DOHH2 (cell line): ENCODE results near the gene E2F6.

ENCODE experiments used
- H3F3A ChIP-seq: fragments of 200-600 bp; sonication (generic), shearing (Covaris generic); 2 replicates; pipeline ENCODE4 v1.6.0; 2016; ENCODE audit warnings: antibody characterized with exemption, mild to moderate bottlenecking; ENCODE audit not compliant: control insufficient read depth, insufficient read depth
- H3K27ac ChIP-seq: fragments of 200-600 bp; sonication (generic); 2 replicates; pipeline ENCODE4 v1.5.1; 2014; ENCODE audit warnings: low read depth, mild to moderate bottlenecking, low read length, moderate library complexity
- H3K27me3 ChIP-seq: fragments of 200-600 bp; sonication (generic); 2 replicates; pipeline ENCODE4 v1.6.1; 2014; ENCODE audit warnings: mild to moderate bottlenecking, low read length, mixed read lengths; ENCODE audit not compliant: control insufficient read depth
- H3K36me3 ChIP-seq: fragments of 200-600 bp; sonication (generic); 2 replicates; pipeline ENCODE4 v1.6.1; 2014; ENCODE audit warnings: mild to moderate bottlenecking, low read length, moderate library complexity, mixed read lengths; ENCODE audit not compliant: control insufficient read depth
- H3K4me1 ChIP-seq: fragments of 200-600 bp; sonication (generic); 2 replicates; pipeline ENCODE4 v1.6.1; 2014; ENCODE audit warnings: mild to moderate bottlenecking, low read length, mixed read lengths; ENCODE audit not compliant: control insufficient read depth
- H3K4me2 ChIP-seq: fragments of 200-600 bp; sonication (generic); 2 replicates; pipeline ENCODE4 v1.6.0; 2014; ENCODE audit warnings: mild to moderate bottlenecking, low read length, moderate library complexity
- H3K4me3 ChIP-seq: fragments of 200-600 bp; sonication (generic); 2 replicates; pipeline ENCODE4 v1.5.1; 2014; ENCODE audit warnings: mild to moderate bottlenecking, low read length, mixed read lengths
- H3K79me2 ChIP-seq: fragments of 200-600 bp; sonication (generic); 2 replicates; pipeline ENCODE4 v1.6.1; 2014; ENCODE audit warnings: mild to moderate bottlenecking, low read length, mixed read lengths; ENCODE audit not compliant: control insufficient read depth
- H3K9me2 ChIP-seq: fragments of 200-600 bp; sonication (generic); replicated peaks from 2 replicates; pipeline ENCODE4 v1.6.1; 2014; ENCODE audit warnings: mild to moderate bottlenecking, low read length, mixed read lengths; ENCODE audit not compliant: control insufficient read depth
- H3K9me3 ChIP-seq: fragments of 200-600 bp; sonication (generic); 2 replicates; pipeline ENCODE4 v1.6.1; 2014; ENCODE audit warnings: antibody characterized with exemption, low read length, mixed read lengths; ENCODE audit not compliant: control insufficient read depth, insufficient read depth
- H4K20me1 ChIP-seq: fragments of 200-600 bp; sonication (generic); 2 replicates; pipeline ENCODE4 v1.6.0; 2014; ENCODE audit warnings: low read depth, mild to moderate bottlenecking, antibody characterized with exemption, low read length, moderate library complexity; ENCODE audit not compliant: control insufficient read depth, insufficient read depth
- EZH2phosphoT487 ChIP-seq: fragments of 200-600 bp; sonication (generic); IDR thresholded peaks from 2 replicates; pipeline ENCODE4 v1.6.1; 2017; ENCODE audit warnings: borderline replicate concordance, mild to moderate bottlenecking, antibody characterized with exemption, low read length, moderate library complexity, mixed read lengths
- TF ChIP-seq, protein P1 (sequence below): fragments of 200-600 bp; sonication (generic); IDR thresholded peaks from one replicate; pipeline ENCODE4 v1.5.1; 2014; ENCODE audit warnings: antibody characterized with exemption, mild to moderate bottlenecking, low read depth, low read length; ENCODE audit not compliant: poor library complexity, severe bottlenecking

Gene E2F6

DNA sequence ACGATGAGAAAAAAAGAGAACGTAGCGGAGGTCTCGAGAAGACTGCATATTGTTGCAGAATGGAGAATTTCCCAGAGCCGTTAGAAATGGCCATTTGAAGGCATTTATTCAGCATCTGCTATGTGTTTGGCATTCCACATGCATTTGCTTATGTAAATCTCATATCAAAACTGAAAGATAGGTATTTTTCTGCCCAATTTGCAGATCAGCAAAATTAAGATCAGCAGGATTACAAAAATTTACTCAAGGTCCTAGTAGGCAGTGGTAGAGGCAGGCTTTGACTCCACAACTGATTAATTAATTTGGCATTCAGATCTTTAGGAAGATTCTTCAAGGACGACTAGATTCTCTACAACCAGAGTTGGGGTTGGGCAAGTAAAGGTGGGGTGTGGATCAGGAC, 1.8 kb upstream of the E2F6 start:
- Histone ChIP-seq H3K4me3 (no peak overlapping the region), H3K27ac (no peak overlapping the region), H3K79me2 (peaks cover 37% of the 10 kb centered on the region), H4K20me1 (no peaks in the 10 kb centered on the region), H3K9me2 (no peaks in the 10 kb centered on the region), H3K4me1 (peaks cover 26% of the 10 kb centered on the region), H3K36me3 (peaks cover 7% of the 10 kb centered on the region; the same call in 1 of the 2 replicates), H3K27me3 (no peaks in the 10 kb centered on the region), H3K4me2 (no peak overlapping the region), H3K9me3 (no peaks in the 10 kb centered on the region), H3F3A (no peaks in the 10 kb centered on the region)
- TF ChIP-seq EZH2phosphoT487: no peak
- TF ChIP-seq, protein P1, sequence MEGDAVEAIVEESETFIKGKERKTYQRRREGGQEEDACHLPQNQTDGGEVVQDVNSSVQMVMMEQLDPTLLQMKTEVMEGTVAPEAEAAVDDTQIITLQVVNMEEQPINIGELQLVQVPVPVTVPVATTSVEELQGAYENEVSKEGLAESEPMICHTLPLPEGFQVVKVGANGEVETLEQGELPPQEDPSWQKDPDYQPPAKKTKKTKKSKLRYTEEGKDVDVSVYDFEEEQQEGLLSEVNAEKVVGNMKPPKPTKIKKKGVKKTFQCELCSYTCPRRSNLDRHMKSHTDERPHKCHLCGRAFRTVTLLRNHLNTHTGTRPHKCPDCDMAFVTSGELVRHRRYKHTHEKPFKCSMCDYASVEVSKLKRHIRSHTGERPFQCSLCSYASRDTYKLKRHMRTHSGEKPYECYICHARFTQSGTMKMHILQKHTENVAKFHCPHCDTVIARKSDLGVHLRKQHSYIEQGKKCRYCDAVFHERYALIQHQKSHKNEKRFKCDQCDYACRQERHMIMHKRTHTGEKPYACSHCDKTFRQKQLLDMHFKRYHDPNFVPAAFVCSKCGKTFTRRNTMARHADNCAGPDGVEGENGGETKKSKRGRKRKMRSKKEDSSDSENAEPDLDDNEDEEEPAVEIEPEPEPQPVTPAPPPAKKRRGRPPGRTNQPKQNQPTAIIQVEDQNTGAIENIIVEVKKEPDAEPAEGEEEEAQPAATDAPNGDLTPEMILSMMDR: no peak

DNA sequence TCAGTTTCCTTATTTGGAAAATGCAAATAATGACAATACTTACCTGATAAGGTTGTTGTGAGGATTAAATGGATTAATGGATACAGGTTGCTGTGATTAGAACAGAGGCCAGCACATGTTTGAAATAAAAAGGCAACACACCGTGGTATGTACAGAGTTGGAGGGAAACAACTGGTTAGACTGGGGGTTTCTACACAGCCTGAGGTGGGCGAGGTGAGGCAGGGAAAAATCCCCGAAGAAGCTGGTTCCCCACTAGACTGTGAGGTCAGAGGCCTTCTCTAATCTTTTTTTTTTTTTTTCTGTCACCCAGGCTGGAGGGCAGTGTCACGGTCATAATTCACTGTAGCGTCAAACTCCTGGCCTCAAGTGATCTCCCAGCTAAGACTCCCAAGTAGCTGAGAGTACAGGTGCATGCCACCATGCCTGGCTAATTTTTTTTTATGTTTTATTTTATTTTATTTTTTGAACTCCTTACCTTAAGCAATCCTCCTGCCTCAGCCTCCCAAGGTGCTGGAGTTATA, 1.2 kb upstream of the E2F6 start:
- Histone ChIP-seq H3K27ac (no peak overlapping the region), H3K4me1 (peaks cover 26% of the 10 kb centered on the region), H3F3A (no peaks in the 10 kb centered on the region), H3K9me2 (no peaks in the 10 kb centered on the region), H3K27me3 (no peaks in the 10 kb centered on the region), H3K4me3 (peak overlapping the region; percentile 72), H3K4me2 (peak overlapping the region; percentile 78), H4K20me1 (no peaks in the 10 kb centered on the region), H3K9me3 (no peaks in the 10 kb centered on the region), H3K79me2 (peaks cover 43% of the 10 kb centered on the region), H3K36me3 (peaks cover 7% of the 10 kb centered on the region; the same call in 1 of the 2 replicates)
- TF ChIP-seq EZH2phosphoT487: no peak
- TF ChIP-seq, protein P1: no peak

DNA sequence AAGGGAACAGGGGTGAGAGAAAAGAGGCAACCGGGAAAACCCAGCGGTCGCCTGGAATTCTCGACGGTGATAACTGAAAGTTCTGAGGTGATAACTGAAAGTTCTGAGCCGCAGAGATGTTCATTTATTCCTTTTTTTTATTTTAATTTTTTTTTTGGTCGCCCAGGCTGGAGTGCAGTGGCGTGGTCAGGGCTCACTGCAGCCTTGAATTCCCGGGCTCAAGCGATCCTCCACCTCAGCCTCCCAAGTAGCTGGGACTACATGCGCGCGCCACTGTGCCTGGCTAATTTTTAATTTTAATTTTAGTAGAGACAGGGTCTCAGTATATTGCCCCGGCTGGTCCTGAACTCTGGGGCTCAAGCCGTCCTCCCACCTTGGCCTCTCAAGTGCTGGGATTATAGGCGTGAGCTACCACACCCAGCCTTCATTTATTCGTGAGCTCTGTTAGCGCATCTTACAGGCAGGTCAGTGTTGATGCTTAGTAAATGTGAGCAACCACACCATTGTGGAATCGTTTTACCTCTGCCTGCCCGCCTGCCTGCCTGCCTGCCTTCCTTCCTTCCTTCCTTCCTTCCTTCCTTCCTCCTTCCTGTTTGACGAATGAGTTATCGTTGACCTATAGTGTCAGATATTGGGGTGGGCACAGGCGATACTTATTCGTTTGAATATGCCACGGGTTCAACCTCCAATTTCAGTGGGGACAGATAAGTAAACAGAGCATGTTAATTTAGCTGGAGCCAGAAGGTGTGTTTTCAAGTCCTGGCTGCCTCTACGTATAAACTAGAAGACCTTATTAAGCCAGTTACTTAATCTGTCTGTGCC, 557 bp upstream of the E2F6 start:
- peaks cover 26% of the 10 kb centered on the region for H3K4me1 ChIP-seq
- no peak for TF ChIP-seq EZH2phosphoT487
- TF ChIP-seq, protein P1: no peak
- 0 out of 2 replicates have a peak overlapping the region, but pooled peaks have one; percentile 13 for H3K27ac ChIP-seq
- peaks cover 50% of the 10 kb centered on the region for H3K79me2 ChIP-seq
- no peaks in the 10 kb centered on the region for H3K9me2 ChIP-seq
- no peaks in the 10 kb centered on the region for H3K9me3 ChIP-seq
- no peaks in the 10 kb centered on the region for H3F3A ChIP-seq
- H3K4me3 ChIP-seq: peak overlapping the region; percentile 72
- H3K4me2 ChIP-seq: peak overlapping the region; percentile 78
- H3K36me3 ChIP-seq: peaks cover 11% of the 10 kb centered on the region
- no peaks in the 10 kb centered on the region for H3K27me3 ChIP-seq
- H4K20me1 ChIP-seq: no peaks in the 10 kb centered on the region
